ENCODE data around the gene EIF4E1B.

EIF4E1B gene

DNA sequence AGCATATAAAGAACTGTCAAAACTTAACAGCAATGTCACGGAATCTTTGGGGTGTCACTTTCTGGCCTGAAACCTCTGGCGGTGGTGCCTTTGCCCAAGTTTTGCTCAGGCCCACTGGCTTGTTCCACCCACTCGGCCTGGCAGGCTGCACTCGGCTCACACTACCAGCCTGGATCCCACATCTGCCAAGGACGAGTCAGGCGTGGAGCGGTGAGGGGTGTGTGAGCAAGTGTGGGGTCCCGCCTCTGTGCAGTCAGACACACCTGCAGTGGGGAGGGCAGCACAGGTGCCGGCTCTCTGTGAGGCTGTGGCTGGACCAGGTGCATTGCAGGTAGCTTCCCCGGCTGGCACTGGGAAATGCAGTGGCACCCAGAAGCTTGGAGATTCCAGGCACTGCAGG lies 56.8 kb downstream of the EIF4E1B start:
- DNase-seq (ENCODE audit: low spot score) (no peak), FAIRE-seq (no peak)

DNA sequence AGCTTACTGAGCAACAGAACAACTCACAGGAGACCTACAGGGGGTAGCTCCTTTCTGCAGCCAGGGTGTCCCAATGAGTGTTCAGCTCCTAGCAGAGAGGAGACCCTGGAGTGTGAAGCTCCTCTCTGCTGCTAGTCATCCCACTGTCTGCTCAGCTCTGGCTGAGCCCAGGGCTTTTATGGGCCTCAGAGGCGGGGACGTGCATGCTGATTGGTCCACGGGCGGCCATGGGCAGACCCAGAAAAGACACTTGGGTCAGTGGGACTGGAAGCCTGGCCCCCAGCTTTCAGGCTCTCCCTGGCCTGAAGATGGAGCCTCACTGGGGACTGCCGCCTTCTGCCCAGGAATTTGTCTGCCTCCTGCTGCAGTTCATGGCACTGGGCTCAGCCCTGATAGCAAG lies 57.4 kb downstream of the EIF4E1B start:
- FAIRE-seq (no peak), DNase-seq (ENCODE audit: low spot score) (no peak)

DNA sequence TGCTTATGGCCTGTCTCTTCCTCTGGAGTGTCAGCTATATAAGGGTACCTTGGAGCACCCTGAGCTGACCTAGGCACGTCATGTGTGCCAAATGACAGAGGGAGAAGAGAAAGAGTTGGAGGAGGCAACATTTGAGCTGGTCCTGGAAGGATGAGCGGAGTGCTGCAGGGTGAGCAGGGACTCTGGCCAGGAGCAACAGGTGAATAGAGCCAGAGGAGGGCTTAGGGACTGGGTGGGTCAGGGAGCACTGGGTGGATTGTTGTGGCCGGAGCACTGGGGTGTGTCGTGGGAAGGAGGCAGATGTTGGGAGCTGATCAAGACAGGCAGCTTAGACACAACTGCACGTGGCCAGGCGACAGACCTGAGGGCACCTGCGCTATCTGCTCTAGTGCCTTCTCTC lies 60.4 kb downstream of the EIF4E1B start:
- FAIRE-seq = no peak
- no peak for DNase-seq (ENCODE audit: low spot score)

DNA sequence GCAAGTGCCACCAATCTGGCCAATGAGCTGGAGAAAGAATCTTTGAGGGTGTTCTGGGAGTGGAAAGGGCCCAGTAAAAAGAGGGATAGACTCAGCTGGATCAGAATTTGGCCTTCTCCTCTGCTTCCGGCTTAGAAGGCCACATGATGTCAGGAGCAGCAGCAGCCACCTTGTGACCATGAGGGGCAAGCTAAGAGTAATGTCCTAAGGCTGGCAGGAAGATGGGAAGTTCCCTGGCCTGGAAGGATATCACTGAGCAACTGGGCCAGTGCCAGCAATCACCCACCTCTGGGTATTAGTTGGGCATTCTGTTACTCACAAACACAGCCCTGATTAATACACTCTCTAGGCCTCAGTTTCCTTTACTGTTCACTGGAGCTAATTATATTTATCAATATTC lies 61.0 kb downstream of the EIF4E1B start:
- no peak for FAIRE-seq

DNA sequence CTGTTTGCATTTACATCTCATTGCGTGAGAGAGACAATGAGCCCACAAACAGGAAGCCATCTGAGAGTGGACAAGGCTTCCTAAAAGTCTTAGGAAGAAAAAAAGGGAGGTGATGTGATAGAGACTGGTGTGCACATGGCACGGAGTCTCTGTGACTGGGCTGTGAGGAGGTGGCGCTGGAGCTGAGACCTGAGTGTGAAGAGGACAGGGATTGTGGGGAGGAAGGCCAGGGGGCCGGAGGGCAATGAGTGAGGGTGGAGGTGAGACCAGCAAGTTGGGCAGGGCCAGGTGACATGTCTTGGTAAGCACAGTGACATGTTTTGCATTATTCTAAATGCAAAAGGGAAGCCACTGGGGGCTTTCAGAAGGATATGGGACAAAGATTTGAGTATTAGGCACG lies 61.9 kb downstream of the EIF4E1B start:
- no peak for DNase-seq (ENCODE audit: low spot score)
- no peak for FAIRE-seq

More for the DNA sequence above, 61.0 kb downstream of the EIF4E1B start:
- DNase-seq (ENCODE audit: low spot score) = no peak

DNA sequence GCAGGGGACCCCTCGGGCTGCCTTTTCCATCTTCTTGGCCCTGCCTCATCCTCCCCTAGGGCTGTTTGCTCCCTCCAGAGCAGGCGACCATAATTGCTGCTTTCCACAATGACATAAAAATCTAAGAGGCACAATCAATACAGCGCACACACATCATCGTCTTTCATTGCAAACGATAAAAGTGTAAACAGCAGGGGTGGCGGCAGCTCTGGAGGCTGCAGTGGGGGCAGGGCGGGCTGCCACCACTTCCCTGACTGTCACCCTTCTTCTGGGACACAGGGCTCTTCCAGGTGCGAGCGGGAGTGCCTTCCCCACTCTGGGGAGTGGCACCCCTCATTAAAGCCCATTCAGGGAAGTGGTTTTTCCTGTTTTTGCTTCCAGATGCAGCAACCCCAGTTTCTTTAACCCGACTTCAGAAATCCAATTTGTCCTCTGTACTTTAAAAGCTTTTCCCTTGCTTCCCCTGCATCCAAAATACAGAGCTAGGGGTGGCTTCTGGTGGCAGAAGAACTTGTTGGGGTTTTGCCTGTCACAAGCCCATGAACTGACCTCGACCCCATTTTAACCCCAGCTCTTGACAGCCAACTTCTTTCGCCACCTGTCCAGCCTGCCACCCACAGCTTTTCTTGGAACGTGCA lies 62.5 kb downstream of the EIF4E1B start:
- FAIRE-seq = no peak
- no peak for DNase-seq (ENCODE audit: low spot score)

DNA sequence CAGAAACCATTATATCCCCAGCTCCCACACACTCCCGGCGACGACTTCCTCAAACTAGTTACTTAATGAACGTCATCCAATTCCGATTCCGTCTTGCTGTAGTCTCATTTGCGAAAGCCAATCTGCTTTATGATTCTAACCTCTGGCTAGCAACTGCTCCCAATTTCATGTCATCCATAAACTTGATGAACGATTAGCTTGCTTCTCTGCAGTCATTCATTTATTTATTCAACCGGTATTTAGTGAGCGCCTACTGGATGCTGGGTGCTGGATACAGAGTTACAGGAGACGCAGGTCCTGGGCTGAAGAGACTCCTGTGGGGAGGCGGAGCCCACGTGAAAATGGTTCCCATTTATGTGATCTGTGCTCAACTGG lies 63.0 kb downstream of the EIF4E1B start:
- DNase-seq (ENCODE audit: low spot score) (no peak), FAIRE-seq (no peak)

DNA sequence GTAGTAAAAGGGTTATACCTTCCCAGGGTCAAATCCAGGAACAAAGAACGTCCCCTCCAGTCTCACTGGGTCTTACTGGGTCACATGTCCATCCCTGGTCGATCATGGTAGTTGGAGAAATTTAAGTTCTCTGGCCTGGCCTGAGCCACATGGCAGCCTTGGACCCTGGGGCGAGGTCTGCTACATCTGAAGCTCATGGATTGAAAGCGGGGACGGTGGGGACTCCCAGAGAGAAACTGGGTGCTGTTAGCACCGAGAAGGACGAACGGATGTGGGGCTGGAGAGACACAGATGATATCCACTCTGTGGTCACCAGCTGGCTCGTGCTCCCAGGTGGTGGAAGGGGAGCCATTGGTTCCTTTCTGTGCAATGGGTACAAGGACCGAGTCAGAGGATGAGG lies 63.7 kb downstream of the EIF4E1B start:
- DNase-seq (ENCODE audit: low spot score) (no peak), FAIRE-seq (no peak)

DNA sequence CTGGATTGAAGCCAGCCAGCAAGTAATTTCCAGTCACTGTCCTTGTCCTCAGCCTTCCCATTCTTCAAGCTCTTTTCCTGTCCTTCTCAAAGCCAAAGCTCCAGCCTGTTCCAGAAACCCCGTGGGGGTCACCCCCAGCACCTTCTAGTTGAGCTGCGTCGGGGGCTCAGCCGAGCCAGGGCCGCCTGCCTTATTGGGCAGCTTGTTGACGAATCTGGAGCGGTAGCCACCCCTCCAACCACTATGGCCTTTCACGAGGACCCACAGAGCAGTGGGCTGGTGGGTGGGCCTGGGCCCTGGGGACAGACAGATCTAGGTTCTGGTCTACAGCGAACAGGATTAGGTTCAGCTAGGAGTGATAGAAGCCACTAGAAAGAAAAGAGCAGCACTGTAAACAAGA lies 64.2 kb downstream of the EIF4E1B start:
- FAIRE-seq (no peak), DNase-seq (ENCODE audit: low spot score) (no peak)

DNA sequence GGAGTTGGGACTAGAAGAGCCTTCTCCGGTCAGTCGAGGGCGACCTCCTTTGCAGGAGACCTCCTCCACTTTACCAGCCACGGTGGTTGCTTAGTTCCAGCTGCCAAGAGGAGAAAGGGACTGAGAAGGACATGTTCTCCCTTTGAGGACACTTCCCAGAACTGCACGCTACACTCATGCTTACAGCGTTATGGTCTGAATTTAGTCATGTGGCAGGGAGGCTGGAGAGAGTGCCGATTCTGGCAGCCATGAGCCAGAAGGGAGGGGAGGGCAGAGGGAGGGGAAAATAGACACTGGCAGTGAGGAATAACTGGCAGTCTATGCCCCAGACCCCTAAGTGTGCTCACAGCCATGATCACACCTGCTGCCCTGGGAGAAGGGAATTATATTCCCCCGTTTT lies 64.6 kb downstream of the EIF4E1B start:
- DNase-seq (ENCODE audit: low spot score) (no peak), FAIRE-seq (no peak)

All from RCC 7860 (cell line).